HG02840 (cell line): ENCODE results near the gene ABCC10.
"Not testable (repeated sequence)": the region's sequence is repeated elsewhere in the genome, so short reads cannot be mapped to it uniquely, and the experiment has no call there.

Experiments used
- ATAC-seq: cut with Tn5 transposase; IDR thresholded peaks from one replicate; pipeline ENCODE4 v1.9.1; 2021; ENCODE audit warnings: mild to moderate bottlenecking, moderate library complexity, moderate number of reproducible peaks; ENCODE audit not compliant: unreplicated experiment, low FRiP score

ABCC10 gene, protein sequence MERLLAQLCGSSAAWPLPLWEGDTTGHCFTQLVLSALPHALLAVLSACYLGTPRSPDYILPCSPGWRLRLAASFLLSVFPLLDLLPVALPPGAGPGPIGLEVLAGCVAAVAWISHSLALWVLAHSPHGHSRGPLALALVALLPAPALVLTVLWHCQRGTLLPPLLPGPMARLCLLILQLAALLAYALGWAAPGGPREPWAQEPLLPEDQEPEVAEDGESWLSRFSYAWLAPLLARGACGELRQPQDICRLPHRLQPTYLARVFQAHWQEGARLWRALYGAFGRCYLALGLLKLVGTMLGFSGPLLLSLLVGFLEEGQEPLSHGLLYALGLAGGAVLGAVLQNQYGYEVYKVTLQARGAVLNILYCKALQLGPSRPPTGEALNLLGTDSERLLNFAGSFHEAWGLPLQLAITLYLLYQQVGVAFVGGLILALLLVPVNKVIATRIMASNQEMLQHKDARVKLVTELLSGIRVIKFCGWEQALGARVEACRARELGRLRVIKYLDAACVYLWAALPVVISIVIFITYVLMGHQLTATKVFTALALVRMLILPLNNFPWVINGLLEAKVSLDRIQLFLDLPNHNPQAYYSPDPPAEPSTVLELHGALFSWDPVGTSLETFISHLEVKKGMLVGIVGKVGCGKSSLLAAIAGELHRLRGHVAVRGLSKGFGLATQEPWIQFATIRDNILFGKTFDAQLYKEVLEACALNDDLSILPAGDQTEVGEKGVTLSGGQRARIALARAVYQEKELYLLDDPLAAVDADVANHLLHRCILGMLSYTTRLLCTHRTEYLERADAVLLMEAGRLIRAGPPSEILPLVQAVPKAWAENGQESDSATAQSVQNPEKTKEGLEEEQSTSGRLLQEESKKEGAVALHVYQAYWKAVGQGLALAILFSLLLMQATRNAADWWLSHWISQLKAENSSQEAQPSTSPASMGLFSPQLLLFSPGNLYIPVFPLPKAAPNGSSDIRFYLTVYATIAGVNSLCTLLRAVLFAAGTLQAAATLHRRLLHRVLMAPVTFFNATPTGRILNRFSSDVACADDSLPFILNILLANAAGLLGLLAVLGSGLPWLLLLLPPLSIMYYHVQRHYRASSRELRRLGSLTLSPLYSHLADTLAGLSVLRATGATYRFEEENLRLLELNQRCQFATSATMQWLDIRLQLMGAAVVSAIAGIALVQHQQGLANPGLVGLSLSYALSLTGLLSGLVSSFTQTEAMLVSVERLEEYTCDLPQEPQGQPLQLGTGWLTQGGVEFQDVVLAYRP (N-terminal part only)

GRCh38 chr6:43427406-43428111 is at the start of gene ABCC10:
ABCC10 (plus strand) TSS chr6:43427541; CDS start chr6:43427979, 438 bp downstream.
- peak; percentile 87 for ATAC-seq

GRCh38 chr6:43377710-43378229 is 49.6 kb upstream of the ABCC10 start:
- no peak for ATAC-seq

DNA sequence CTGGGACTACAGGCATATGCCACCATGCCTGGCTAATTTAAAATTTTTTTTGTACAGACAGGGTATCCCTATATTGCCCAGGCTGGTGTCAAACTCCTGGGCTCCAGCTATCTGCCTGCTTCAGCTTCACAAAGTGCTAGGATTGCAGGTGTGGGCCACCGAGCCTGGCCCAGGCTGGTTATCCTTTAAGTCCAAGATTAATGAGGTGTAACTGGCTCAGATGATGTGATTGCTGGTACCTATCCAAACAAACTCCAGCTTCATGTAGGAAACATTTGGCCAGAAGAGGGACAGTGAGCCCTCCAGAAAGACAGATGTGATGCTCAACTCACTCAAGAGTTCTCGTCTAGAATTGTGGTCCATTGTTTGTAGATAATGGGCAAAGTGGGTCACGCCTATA is 48.7 kb upstream of the ABCC10 start:
- no peak for ATAC-seq

GRCh38 chr6:43380858-43381257 is 46.5 kb upstream of the ABCC10 start:
- not testable (repeated sequence) for ATAC-seq

DNA sequence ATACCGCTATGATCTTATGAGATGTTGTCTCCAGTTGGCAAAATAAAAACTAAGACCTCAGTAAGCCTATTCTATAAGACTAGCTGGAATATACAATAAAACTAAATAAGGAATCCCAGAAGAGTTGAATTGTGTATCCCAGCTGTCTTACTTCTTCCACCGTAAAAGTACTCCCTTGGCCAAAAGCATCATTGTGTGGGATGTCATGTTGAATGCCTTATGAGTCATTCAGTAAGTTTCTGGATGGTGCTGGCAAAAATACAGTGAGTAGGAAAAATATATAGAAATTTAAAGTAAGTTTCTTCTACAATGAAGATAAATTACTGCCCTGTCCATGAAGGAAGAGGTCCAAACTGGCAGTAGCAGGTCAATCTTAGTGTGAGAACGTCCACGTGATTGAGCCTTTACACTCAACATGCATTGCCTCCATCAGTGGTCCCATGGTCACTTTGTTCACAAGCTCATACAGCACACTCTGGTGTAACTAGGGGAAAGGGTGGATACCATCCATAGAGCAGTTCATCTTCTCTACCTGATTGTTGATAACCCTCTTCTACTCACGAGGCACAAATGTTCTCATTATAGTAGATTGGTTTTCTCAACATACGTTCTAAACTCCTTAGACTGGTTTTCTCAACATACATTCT is 44.2 kb upstream of the ABCC10 start:
- ATAC-seq = no peak

DNA sequence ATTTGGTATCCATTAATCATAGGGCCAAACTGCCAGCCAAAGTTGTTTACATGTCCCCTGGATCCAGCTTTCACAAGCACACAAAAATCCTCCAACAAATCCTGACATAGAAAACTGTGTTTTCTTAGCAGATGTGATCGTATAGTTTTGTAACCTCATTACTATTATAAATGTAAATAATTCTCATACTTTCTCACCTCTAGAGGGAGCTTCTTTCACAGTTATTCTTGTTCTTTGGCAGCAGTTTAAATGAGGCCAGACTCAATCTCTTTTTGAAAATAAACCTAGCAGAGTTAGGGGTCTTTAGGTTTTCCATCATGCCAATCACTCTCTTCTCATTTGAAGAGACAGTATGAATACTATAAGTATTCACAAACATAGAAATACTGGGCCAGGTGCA is 40.8 kb upstream of the ABCC10 start:
- ATAC-seq = no peak

GRCh38 chr6:43389730-43390295 is 37.5 kb upstream of the ABCC10 start:
- ATAC-seq = no peak

DNA sequence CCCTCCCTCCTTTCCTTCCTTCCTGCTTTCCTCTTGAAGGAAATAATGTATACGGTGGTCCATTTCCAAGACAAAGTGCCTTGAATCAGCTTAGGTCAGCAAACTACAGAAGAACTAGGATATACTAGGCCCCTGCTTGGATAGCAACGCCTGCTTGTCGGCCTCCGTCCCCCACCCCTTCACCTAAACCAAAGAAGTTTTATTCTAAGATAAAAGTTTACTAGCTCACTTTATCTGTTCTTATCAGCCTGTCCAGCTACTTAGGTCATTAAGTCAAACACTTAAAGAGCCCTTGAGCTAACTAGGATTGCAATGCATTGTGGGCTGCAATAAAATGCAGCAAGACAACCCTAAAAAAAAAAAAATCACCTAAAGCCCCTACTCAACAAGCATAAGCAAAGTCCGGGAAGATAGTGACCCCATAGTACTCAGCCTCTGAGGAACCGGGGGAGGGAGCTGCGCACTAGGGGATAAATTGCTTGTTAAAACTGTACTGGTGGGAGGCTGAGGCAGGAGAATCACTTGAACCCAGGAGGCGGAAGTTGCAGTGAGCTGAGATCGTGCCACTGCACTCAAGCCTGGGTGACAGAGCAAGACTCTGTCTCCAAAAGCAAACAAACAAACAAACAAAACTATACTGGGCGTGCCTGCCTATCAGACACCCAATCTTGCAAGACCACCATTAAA is 36.4 kb upstream of the ABCC10 start:
- not testable (repeated sequence) for ATAC-seq

DNA sequence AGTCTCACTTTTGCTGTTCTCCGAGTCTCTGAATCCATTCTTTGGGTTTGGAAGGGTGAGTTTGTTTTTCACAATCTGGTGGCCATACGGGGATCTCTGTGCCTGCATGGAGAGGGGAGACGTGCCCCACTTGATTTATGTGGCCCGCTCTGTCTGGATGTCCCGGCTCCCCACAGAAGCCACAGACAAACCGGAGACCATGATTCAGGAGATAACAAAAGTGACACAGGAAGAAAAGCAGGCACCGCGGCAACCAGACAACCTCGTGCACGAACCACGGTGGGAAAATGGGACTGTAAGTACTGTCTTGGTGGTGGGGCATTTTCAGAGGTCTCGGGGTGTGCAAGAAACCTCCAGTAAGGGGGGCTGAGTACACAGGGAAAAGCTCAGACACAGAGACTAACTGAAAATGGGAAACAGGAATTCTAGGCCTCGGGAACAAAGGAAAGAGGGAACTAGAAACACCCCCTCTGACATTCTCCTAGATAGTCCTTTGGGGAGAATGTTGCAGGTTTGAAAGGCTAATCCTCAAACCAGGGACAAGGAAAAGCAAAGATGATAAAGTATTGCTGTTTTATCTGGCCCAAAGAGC is 35.8 kb upstream of the ABCC10 start:
- ATAC-seq = no peak

DNA sequence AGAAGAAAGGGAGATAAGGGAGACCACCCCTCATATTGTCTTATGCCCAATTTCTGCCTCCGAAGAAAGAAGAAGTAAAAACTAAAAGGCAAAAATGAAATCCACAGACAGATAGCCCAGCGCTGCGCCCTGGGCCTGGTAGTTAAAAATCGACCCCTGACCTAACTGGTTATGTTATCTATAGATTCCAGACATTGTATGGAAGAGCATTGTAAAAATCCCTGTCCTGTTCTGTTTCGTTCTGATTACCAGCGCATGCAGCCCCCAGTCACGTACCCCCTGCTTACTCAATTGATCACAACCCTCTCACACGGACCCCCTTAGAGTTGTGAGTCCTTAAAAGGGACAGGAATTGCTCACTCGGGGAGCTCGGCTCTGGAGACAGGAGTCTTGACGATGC is 34.2 kb upstream of the ABCC10 start:
- not testable (repeated sequence) for ATAC-seq

DNA sequence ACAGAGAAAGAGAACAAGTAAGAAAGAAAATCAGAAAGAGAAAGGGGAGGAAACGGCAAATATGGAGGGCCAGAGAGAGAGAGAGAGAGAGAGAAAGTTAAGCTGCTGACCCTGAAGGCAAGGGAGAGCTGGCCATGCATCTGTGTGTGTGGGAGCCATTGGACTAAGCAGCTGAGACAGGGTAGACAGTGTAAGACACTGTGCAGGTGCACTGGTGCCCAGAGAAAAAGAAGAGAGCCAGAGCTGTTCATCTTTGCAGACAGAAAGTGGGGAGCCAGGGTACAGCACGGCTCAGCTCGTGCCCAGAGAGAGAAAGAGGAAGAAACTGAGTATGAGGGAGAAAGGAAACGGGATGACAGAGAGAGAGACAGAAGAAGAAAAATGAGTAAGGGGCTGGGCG is 33.7 kb upstream of the ABCC10 start:
- no peak for ATAC-seq

GRCh38 chr6:43394982-43395381 is 32.4 kb upstream of the ABCC10 start:
- ATAC-seq = no peak

- ATAC-seq = no peak
Observed at GRCh38 chr6:43395776-43396175, 31.6 kb upstream of the ABCC10 start.

DNA sequence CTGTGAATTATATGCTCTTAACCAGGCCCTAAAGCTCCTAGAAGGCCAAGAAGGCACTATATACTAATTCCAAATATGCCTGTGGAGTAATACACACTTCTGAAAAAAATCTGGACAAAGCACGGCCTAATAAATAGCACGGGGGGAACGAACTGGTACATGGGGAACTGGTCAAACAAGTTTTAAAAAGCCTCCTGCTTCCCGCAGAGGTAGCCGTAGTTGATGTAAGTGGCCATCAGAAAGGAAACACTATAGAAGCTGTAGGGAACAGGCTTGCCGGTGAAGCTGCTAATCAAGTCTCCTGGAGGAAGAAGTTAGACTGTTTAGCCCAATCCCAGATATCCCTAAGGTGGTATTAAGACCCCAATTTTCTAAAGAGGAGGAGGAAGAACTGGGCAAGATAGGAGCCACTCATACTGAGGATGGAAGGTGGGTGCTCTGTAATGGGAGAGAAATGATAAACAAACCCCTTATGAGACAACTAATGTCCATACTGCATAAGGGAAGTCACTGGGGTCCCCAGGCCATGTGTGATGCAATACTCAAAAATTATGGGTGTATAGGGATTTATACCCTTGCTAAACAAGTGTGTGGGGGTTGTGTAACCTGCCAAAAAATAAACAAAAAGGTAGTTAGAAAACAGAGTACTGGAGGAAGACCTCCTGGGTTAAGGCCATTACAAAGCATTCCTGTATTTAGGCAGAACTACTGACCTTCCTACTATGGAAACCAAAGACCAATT is 30.8 kb upstream of the ABCC10 start:
- no peak for ATAC-seq

DNA sequence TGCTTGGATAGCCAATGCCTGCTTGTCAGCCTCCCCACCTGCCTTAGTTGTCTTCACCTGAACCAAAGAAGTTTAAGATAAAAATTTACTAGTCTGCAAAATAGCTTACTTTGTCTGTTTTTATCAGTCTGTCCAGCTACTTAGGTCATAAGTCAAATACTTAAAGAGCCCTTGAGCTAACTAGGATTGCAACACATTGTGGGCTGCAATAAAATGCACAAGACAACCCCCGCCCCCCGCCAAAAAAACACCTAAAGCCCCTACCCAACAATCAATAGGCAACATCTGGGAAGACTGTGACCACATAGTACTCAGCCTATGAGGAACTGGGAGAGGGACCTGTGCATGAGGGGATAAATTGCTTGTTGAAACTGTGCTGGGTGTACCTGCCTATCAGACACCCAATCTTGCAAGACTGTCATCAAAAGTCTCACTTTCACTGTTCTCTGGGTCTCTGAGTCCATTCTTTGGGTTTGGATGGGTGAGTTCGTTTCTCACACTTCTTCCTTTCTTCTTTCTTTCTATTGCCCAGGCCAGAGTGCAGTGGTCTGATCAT is 27.3 kb upstream of the ABCC10 start:
- ATAC-seq = no peak

DNA sequence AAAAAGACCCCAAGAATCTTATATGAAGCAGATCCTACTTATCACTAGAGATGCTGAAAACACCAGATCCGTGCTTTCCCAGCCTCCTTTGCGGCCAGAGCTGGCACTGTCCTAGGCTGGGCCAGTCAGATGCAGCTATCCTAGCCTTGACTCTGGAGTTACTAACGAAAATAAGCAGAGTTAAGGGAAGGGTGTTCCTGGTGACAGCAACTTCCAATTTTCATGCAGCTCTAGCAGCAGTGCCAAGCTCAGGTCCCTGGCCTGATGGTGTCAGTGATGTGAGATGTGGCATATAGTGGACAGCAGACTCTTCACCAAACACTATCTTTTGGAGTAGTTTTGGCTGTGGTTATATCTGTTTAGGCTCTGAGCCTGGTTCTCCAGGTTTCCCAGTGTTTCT is 25.6 kb upstream of the ABCC10 start:
- no peak for ATAC-seq

- no peak for ATAC-seq
Observed at GRCh38 chr6:43402820-43403219, 24.5 kb upstream of the ABCC10 start.
